Measurements from ENCODE around the gene ADAMTSL4. TPM values are rescaled to one million over a fixed set of nuclear protein-coding genes. Genes with fewer than 3 reads are reported as not detected.
"Not testable (repeated sequence)": the region's sequence is repeated elsewhere in the genome, so short reads cannot be mapped to it uniquely, and the experiment has no call there.

Gene ADAMTSL4
- total and polyA plus RNA-seq, 3 donors from 2014 or later = 8.9 to 14.2 (median 10.0) TPM

GRCh38 chr1:150581962-150582361, 32.8 kb downstream of the ADAMTSL4 start:
- H3K27me3 ChIP-seq; DNase-seq; H3K9me3 ChIP-seq; H3K4me1 ChIP-seq; H3K4me3 ChIP-seq; H3K36me3 ChIP-seq (ENCODE audit: low read depth, missing control alignments); intact Hi-C loops (cut with DNase I; ENCODE audit: low total_unique reads): not testable (repeated sequence)
- 97 to 98% methylated on average over 14 of the region's 14 CpGs for WGBS, 2 donors
- peak overlapping the region in 1 of 2 donors; percentile 55 for H3K27ac ChIP-seq

GRCh38 chr1:150582371-150582770, 33.2 kb downstream of the ADAMTSL4 start:
- H3K27me3 ChIP-seq = no peaks in the 10 kb centered on the region
- H3K4me3 ChIP-seq = no peak overlapping the region
- peak overlapping the region in 1 of 2 donors; percentile 55 for H3K27ac ChIP-seq
- no peaks in the 10 kb centered on the region for H3K36me3 ChIP-seq (ENCODE audit: low read depth, missing control alignments)
- H3K4me1 ChIP-seq = peaks cover 9% of the 10 kb centered on the region
- H3K9me3 ChIP-seq = no peaks in the 10 kb centered on the region
- intact Hi-C loops (cut with DNase I; ENCODE audit: low total_unique reads) = no loop called here
- 73 to 93% methylated on average over 2 of the region's 2 CpGs for WGBS, 2 donors
- no peak for TF ChIP-seq POLR2A (IDR thresholded peaks at IDR 0.05)
- TF ChIP-seq CTCF (IDR thresholded peaks at IDR 0.05) = no peak
- no peak for DNase-seq

- no peaks in the 10 kb centered on the region for H3K4me1 ChIP-seq
- TF ChIP-seq CTCF (IDR thresholded peaks at IDR 0.05) = no peak
- no peak for TF ChIP-seq POLR2A (IDR thresholded peaks at IDR 0.05)
- no peaks in the 10 kb centered on the region for H3K27me3 ChIP-seq
- no peak for DNase-seq
- WGBS, 2 donors = 82 to 93% methylated on average over 7 of the region's 7 CpGs
- H3K4me3 ChIP-seq = no peak overlapping the region
- H3K27ac ChIP-seq = no peak overlapping the region
- intact Hi-C loops (cut with DNase I; ENCODE audit: low total_unique reads) = no loop called here
- no peaks in the 10 kb centered on the region for H3K36me3 ChIP-seq (ENCODE audit: low read depth, missing control alignments)
- no peaks in the 10 kb centered on the region for H3K9me3 ChIP-seq
These were observed 47.1 kb downstream of the ADAMTSL4 start for GRCh38 chr1:150596095-150596892.

GRCh38 chr1:150596976-150597375, 47.8 kb downstream of the ADAMTSL4 start:
- Histone ChIP-seq H3K9me3 (no peaks in the 10 kb centered on the region), H3K27ac (no peak overlapping the region), H3K4me3 (no peak overlapping the region), H3K36me3 (ENCODE audit: low read depth, missing control alignments) (no peaks in the 10 kb centered on the region), H3K4me1 (no peaks in the 10 kb centered on the region), H3K27me3 (no peaks in the 10 kb centered on the region)
- no peak for DNase-seq
- WGBS, 2 donors = 82 to 83% methylated on average over 3 of the region's 3 CpGs
- TF ChIP-seq POLR2A (IDR thresholded peaks at IDR 0.05) (no peak), CTCF (IDR thresholded peaks at IDR 0.05) (no peak)
- intact Hi-C loops (cut with DNase I; ENCODE audit: low total_unique reads) = no loop called here

- not testable (repeated sequence) for H3K9me3 ChIP-seq
These were observed 49.1 kb downstream of the ADAMTSL4 start for GRCh38 chr1:150598346-150598745.

GRCh38 chr1:150601540-150601939, 52.3 kb downstream of the ADAMTSL4 start:
- Histone ChIP-seq H3K9me3 (no peaks in the 10 kb centered on the region), H3K27me3 (no peaks in the 10 kb centered on the region), H3K27ac (no peak overlapping the region), H3K4me3 (no peak overlapping the region), H3K4me1 (peaks cover 11% of the 10 kb centered on the region), H3K36me3 (ENCODE audit: low read depth, missing control alignments) (no peaks in the 10 kb centered on the region)
- intact Hi-C loops (cut with DNase I; ENCODE audit: low total_unique reads) = no loop called here
- DNase-seq = no peak
- TF ChIP-seq POLR2A (IDR thresholded peaks at IDR 0.05) (no peak), CTCF (IDR thresholded peaks at IDR 0.05) (no peak)

More at GRCh38 chr1:150598346-150598745, 49.1 kb downstream of the ADAMTSL4 start:
- intact Hi-C loops (cut with DNase I; ENCODE audit: low total_unique reads); H3K4me1 ChIP-seq; H3K36me3 ChIP-seq (ENCODE audit: low read depth, missing control alignments); H3K4me3 ChIP-seq; H3K27ac ChIP-seq; DNase-seq; H3K27me3 ChIP-seq: not testable (repeated sequence)
- 88 to 96% methylated on average over 4 of the region's 4 CpGs for WGBS, 2 donors

GRCh38 chr1:150602372-150602771, 53.2 kb downstream of the ADAMTSL4 start:
- WGBS, 2 donors = 88 to 97% methylated on average over 12 of the region's 12 CpGs
- H3K36me3 ChIP-seq (ENCODE audit: low read depth, missing control alignments); H3K27ac ChIP-seq; H3K9me3 ChIP-seq; H3K4me3 ChIP-seq; DNase-seq; H3K27me3 ChIP-seq; intact Hi-C loops (cut with DNase I; ENCODE audit: low total_unique reads): not testable (repeated sequence)
- H3K4me1 ChIP-seq = peaks cover 11% of the 10 kb centered on the region
